Ishikawa (cell line): Measurements from ENCODE around the gene C2orf81.

Source experiments
- CEBPB ChIP-seq: IDR thresholded peaks from 2 replicates; pipeline ENCODE4 v1.6.1; 2012
- CREB1 ChIP-seq: IDR thresholded peaks from 2 replicates; pipeline ENCODE4 v1.6.1; 2012; ENCODE audit warnings: low read depth
- EGR1 ChIP-seq: IDR thresholded peaks from 2 replicates; pipeline ENCODE4 v1.6.1; 2012
- EP300 ChIP-seq: IDR thresholded peaks from 2 replicates; pipeline ENCODE4 v1.6.1; 2012; ENCODE audit warnings: borderline replicate concordance
- FOXM1 ChIP-seq: IDR thresholded peaks from 2 replicates; pipeline ENCODE4 v1.6.1; 2012; ENCODE audit warnings: low read depth, borderline replicate concordance
- MAX ChIP-seq: IDR thresholded peaks from 2 replicates; pipeline ENCODE4 v1.6.1; 2012
- NFIC ChIP-seq: IDR thresholded peaks from 2 replicates; pipeline ENCODE4 v1.6.1; 2012
- RAD21 ChIP-seq: IDR thresholded peaks from 2 replicates; pipeline ENCODE4 v1.6.1; 2012; ENCODE audit warnings: low read depth
- REST ChIP-seq: IDR thresholded peaks from 2 replicates; pipeline ENCODE4 v1.6.1; 2012; ENCODE audit warnings: low read depth, mild to moderate bottlenecking
- TAF1 ChIP-seq: IDR thresholded peaks from 2 replicates; pipeline ENCODE4 v1.6.1; 2012; ENCODE audit warnings: low read depth, mild to moderate bottlenecking
- TCF12 ChIP-seq: IDR thresholded peaks from 2 replicates; pipeline ENCODE4 v1.6.1; 2012; ENCODE audit warnings: low read depth
- TEAD4 ChIP-seq: IDR thresholded peaks from 2 replicates; pipeline ENCODE4 v1.6.1; 2012
- USF1 ChIP-seq: IDR thresholded peaks from 2 replicates; pipeline ENCODE4 v1.6.1; 2012
- YY1 ChIP-seq: IDR thresholded peaks from 2 replicates; pipeline ENCODE4 v1.6.1; 2012; ENCODE audit warnings: low read depth
- ZBTB7A ChIP-seq: IDR thresholded peaks from 2 replicates; pipeline ENCODE4 v1.6.1; 2012; ENCODE audit warnings: low read depth

Gene C2orf81

GRCh38 chr2:74413001-74413698, 8.3 kb downstream of the C2orf81 start:
- no peak for TF ChIP-seq RAD21
- no peak for TF ChIP-seq EGR1
- TF ChIP-seq ZBTB7A, result no peak
- no peak for TF ChIP-seq YY1
- TF ChIP-seq TAF1, result no peak
- no peak for TF ChIP-seq FOXM1
- no peak for TF ChIP-seq CEBPB
- no peak for TF ChIP-seq MAX
- TF ChIP-seq TEAD4, result no peak
- no peak for TF ChIP-seq USF1
- no peak for TF ChIP-seq CREB1
- TF ChIP-seq TCF12, result no peak
- TF ChIP-seq NFIC, result no peak
- TF ChIP-seq REST, result no peak

- no peak for TF ChIP-seq MAX
- no peak for TF ChIP-seq ZBTB7A
- no peak for TF ChIP-seq TAF1
- TF ChIP-seq EP300, result no peak
- no peak for TF ChIP-seq CEBPB
- TF ChIP-seq FOXM1, result no peak
- no peak for TF ChIP-seq TEAD4
- no peak for TF ChIP-seq NFIC
- no peak for TF ChIP-seq CREB1
- no peak for TF ChIP-seq REST
Measured at GRCh38 chr2:74407682-74408081, 13.7 kb downstream of the C2orf81 start.

- TF ChIP-seq MAX, result no peak
- TF ChIP-seq REST, result no peak
- no peak for TF ChIP-seq TEAD4
- TF ChIP-seq TAF1, result no peak
- no peak for TF ChIP-seq RAD21
- no peak for TF ChIP-seq ZBTB7A
- TF ChIP-seq TCF12, result no peak
- no peak for TF ChIP-seq CEBPB
- TF ChIP-seq CREB1, result no peak
Measured at GRCh38 chr2:74406035-74406434, 15.4 kb downstream of the C2orf81 start.

GRCh38 chr2:74401891-74402290, 19.5 kb downstream of the C2orf81 start:
- no peak for TF ChIP-seq TCF12
- no peak for TF ChIP-seq RAD21
- TF ChIP-seq TEAD4, result no peak
- TF ChIP-seq USF1, result no peak
- no peak for TF ChIP-seq EP300
- no peak for TF ChIP-seq REST
- no peak for TF ChIP-seq CREB1
- TF ChIP-seq ZBTB7A, result no peak
- no peak for TF ChIP-seq NFIC
- TF ChIP-seq CEBPB, result no peak
- no peak for TF ChIP-seq FOXM1
